CD4-positive, alpha-beta T cell treated with Interleukin-4 for 1 hour (primary cell): ENCODE results near the gene DST.

Experiments
- DNase-seq, 2 donors: peaks; one replicate each; pipeline ENCODE4 v3.0.0-alpha.2; 2020 to 2022

Gene DST

GRCh38 chr6:56642366-56643261 lies at the start of gene DST:
Gene DST, minus strand, starts transcription at chr6:56642889.
- DNase-seq = no peak

- DNase-seq = no peak
Observed at GRCh38 chr6:56691814-56692213, 49.1 kb upstream of the DST start.

GRCh38 chr6:56691286-56691595 lies 48.6 kb upstream of the DST start:
- no peak for DNase-seq

GRCh38 chr6:56690519-56691285 lies 48.0 kb upstream of the DST start:
- no peak for DNase-seq

- no peak for DNase-seq
Observed at GRCh38 chr6:56689663-56690062, 47.0 kb upstream of the DST start.

GRCh38 chr6:56689114-56689513 lies 46.4 kb upstream of the DST start:
- no peak for DNase-seq

- DNase-seq = no peak
Observed at GRCh38 chr6:56688521-56688920, 45.8 kb upstream of the DST start.

GRCh38 chr6:56687551-56687950 lies 44.9 kb upstream of the DST start:
- no peak for DNase-seq

- DNase-seq = no peak
Observed at GRCh38 chr6:56686429-56686828, 43.7 kb upstream of the DST start.

GRCh38 chr6:56685994-56686393 lies 43.3 kb upstream of the DST start:
- no peak for DNase-seq

- no peak for DNase-seq
Observed at GRCh38 chr6:56685102-56685733, 42.5 kb upstream of the DST start.

GRCh38 chr6:56684342-56685101 lies 41.8 kb upstream of the DST start:
- no peak for DNase-seq

- no peak for DNase-seq
Observed at GRCh38 chr6:56683882-56684281, 41.2 kb upstream of the DST start.

- DNase-seq = no peak
Observed at GRCh38 chr6:56682635-56683034, 39.9 kb upstream of the DST start.

GRCh38 chr6:56677559-56677958 lies 34.9 kb upstream of the DST start:
- DNase-seq = no peak

- no peak for DNase-seq
Observed at GRCh38 chr6:56671651-56672461, 29.2 kb upstream of the DST start.

- DNase-seq = no peak
Observed at GRCh38 chr6:56671160-56671559, 28.5 kb upstream of the DST start.

GRCh38 chr6:56669041-56669440 lies 26.4 kb upstream of the DST start:
- no peak for DNase-seq

GRCh38 chr6:56668158-56668557 lies 25.5 kb upstream of the DST start:
- no peak for DNase-seq

- DNase-seq = no peak
Observed at GRCh38 chr6:56667336-56667735, 24.6 kb upstream of the DST start.

- DNase-seq = no peak
Observed at GRCh38 chr6:56664029-56664428, 21.3 kb upstream of the DST start.

- DNase-seq = no peak
Observed at GRCh38 chr6:56663344-56663743, 20.7 kb upstream of the DST start.
